Measurements from ENCODE around the gene GIMAP8.
"Not testable (repeated sequence)": the region's sequence is repeated elsewhere in the genome, so short reads cannot be mapped to it uniquely, and the experiment has no call there.

GIMAP8 gene

DNA sequence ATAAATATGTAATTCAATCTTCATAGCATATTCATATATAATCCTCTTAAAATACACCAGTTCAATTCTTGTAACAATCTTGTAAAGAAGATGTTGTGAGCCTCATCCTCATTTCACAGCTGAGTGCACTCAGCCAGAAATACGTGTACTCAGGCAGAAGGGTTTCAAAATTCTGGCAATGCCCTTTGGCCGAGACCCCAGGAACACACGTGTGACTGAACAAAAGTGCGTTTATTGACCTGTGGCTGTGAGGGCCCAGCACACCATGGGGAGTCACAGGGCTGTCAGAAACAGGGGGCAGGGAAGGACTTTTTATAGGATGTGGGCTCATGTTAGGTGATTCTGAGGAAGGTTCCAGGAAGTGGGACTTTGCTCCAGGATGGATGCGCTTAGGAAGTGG, 21.5 kb downstream of the GIMAP8 start:
- DNase-seq, result no peak

DNA sequence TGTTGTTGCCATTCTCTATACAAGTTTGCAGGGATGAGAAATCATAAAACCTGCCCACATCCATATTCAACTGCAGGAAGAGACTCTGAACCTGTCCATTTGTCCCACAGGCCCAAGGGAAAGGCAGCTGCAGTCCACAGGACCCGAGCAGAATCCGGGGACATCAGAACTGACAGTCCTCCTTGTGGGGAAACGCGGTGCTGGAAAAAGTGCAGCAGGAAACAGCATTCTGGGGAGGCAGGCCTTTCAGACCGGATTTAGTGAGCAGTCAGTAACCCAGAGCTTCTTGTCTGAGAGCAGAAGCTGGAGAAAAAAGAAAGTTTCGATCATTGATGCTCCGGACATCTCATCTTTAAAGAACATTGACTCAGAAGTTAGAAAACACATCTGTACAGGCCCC, 23.5 kb downstream of the GIMAP8 start:
- DNase-seq, result no peak

DNA sequence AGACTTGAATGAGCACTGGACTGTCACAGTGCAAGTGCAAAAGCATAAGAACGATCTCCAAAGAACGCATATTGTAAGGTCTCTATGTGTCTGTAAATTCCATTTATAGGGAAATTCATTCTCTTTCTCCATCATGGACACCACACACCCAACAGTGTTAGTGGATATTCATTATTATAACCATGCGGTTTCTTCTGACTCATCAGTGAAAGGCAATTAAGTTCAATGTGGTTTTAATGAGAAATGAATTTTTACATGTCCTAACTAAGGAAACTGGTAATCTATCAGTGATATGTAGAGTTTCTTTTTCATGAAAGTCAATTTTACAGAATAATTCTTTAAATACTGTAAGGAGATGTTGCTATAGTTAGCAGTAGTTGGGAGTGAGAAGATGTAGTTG, 25.9 kb downstream of the GIMAP8 start:
- DNase-seq, result no peak

DNA sequence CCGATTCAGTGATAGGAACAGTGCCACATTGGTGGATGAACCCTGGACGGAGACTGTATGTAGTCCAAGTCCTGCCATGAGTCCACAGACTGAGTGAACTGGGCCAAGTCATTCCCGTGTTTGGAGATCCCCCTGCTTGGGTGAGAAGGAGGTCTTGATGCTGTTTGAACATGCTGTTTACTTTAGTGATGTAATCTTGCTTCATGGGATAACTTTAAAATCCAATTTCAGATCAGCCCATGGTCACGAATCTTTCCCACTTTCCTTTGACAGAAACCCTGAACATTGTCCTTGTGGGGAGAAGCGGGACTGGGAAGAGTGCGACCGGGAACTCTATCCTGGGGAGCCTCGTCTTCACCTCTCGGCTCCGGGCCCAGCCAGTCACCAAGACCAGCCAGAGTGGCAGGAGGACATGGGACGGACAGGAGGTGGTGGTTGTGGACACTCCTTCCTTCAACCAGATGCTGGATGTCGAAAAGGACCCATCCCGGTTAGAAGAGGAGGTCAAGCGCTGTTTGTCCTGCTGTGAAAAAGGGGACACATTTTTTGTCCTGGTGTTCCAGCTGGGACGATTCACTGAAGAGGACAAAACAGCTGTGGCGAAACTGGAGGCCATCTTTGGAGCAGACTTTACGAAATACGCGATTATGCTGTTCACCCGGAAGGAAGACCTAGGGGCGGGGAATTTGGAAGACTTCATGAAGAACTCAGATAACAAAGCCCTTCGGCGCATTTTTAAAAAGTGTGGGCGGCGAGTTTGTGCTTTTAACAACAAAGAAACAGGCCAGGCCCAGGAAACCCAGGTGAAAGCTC, 26.6 kb downstream of the GIMAP8 start:
- no peak for DNase-seq

DNA sequence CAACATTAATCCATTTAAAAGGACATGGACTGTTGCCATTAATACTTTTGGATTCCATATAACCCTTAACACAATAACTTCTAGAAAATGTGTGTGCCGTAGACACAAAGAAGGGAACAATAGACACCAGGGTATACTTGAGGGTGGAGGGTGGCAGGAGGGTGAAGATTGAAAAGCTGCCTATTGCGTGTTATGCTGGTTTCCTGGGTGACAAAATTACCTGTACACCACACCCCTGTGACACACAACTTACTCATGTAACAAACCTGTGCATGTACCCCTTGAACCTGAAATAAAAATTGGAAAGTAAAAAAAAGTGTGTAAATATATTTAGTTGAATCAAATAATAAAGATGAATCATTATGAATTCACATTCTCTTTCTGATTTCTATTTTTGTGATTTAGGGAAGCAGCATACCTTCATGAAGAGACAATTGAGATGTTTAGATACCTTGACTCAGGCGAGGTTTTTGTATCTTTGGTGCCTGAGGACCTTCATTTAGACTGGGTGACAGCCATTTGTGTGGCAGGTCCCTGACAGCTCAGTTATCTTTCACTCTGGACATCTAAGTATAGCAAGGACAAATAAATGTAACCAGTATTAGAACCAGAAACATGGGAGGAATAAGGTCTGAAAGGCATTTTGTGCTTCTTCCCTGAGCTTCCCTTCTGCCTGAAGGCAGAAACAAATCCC, 28.7 kb downstream of the GIMAP8 start:
- no peak for DNase-seq

DNA sequence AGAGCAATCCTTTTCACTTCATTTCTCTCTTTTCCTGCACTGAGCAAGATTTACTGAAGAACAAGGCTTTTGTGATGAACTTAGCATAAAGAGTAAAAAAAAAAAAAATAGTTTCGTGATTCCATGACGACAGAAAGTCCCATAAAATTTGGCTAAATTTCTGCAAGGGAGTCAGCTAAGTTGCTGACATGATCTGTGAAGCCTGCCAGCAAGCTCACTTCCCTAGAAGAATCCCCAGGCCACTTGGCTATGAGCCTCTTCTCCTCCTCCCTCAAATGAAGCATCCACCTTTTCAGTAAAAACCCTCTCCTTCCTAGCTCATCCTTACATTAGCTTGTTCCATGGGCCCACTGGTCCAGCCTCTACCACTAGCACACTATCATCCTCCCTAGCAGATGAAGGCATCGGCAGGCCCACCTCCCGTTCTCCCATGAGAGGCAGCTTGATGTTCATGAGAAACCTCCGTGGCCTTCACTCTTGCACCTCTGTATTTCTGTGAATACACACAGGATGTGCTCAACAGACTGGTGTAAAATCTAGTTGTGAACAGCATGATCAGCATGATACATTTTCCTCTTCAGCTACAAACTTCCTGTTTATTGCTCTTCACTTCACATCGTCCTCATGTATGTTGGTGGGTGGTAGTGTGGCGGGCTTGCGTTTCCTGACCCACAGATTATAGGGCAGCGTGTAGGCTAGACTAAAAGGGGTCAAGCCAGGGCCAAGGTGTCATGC, 30.9 kb downstream of the GIMAP8 start:
- peak; percentile 50 for DNase-seq

DNA sequence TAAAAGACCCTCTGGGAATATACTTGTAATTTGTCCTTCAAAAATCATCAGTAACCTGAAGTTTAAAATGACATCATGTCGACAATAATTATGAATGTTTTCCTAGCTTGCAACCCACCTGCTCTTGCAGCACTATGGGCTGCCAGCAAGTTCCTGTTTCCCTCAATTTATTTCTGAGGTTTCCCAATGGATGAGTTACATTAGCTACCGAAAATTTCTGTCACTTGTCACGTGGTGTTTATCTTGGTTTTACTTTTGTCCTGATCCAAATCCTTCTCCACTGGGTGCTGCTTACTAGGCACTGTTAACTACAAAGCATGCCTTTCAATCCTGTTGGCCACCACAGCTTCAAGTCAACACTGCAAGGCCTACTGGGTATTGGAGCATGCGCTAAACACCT, 31.5 kb downstream of the GIMAP8 start:
- DNase-seq, result no peak

DNA sequence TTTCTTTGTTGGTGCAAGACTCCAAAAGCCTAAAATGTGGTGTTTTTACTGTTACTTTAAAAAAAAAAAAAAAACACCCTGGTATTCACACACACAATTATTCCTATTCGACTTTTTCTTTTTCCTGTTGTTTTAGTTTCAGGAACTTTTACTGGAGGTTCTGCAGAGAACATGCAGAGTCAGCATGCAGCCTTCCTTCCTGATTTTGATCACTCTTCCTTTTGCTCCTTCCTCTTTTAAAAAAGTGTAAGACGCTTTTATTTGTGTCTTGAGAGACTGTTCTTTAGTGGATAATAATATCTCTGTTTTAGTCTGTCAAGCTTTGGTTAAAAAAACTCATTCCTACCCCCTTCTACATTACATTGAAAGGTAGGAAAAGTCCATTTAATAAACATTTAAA, 33.1 kb downstream of the GIMAP8 start:
- DNase-seq, result not testable (repeated sequence)

DNA sequence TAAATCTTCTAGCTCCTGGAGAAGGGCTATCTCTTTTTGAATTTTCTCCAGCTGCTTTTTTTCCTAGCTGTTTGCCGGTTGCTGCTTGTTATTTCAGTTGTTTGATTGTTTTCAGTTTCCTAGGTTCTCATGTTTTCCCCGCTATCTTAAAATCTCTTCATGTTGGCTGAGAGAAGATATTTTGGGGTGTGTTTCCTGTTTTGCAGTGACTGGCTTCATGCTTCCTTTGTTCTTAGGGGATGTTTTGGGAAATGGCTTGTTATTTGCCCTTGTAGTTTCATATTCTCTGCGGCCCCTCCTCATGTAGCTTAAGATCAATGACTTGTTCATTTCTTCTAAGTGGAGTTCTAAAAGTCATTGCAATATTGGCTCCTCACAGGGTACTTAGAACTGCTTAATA, 33.6 kb downstream of the GIMAP8 start:
- peak; percentile 38 for DNase-seq

DNA sequence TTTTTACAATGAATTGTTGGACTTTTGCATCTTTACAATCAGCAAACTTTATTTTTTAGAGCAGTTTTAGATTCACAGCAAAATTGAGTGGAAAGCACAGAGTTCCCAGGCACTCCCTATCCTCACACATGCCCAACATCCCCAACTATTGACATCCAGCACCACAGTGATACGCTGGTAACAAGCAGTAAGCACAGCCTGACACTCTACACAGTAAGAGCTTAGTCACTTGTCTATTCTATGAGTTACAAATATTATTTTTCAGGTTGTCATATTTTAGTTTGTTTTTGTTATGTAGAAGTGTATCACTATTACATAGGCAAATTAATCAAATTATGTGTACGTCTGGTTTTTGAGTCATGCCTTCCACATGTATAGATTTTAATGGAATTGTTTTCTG, 37.2 kb downstream of the GIMAP8 start:
- DNase-seq, result no peak

DNA sequence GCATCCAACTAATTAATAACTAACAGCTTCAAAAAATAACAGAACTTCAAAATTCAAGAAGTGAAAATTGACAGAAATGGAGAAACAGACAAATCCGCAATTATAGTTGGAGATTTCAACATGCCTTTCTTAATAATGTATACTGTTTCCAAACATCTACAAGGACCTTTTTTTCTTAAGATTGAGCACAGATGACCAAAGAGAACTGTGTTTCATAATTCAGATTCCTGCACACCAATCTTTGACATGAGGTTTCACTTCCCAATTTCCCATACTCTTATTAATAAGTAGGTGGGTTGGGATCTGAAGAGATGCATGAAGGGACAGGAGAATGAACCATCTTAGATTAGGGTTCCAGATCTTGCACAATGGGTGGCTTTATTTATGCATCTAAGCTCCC, 39.4 kb downstream of the GIMAP8 start:
- DNase-seq, result no peak

DNA sequence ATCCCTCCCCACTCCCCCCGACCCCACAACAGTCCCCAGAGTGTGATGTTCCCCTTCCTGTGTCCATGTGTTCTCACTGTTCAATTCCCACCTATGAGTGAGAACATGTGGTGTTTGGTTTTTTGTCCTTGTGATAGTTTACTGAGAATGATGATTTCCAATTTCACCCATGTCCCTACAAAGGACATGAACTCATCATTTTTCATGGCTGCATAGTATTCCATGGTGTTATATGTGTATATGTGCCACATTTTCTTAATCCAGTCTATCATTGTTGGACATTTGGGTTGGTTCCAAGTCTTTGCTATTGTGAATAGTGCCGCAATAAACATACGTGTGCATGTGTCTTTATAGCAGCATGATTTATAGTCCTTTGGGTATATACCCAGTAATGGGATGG, 43.0 kb downstream of the GIMAP8 start:
- not testable (repeated sequence) for DNase-seq

DNA sequence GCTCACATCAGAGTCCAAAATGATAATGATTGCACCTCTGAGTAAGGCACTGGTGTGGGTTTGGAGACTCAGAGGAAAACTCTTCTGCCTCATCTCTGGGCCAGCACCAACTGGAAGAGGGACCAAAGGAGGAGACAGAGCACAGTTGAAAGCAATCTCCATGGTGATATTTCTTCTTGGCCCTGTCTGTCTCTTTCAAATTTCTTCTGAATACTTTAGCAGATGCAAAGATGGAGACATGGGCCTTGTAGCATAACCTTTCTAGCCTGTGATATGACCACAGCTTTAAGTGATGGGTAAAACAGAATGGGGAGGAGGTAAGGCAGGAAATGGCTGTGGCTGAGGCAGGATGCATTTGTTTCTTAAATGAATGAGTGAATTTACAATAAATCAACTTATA, 52.1 kb downstream of the GIMAP8 start:
- DNase-seq, result peak; percentile 67

DNA sequence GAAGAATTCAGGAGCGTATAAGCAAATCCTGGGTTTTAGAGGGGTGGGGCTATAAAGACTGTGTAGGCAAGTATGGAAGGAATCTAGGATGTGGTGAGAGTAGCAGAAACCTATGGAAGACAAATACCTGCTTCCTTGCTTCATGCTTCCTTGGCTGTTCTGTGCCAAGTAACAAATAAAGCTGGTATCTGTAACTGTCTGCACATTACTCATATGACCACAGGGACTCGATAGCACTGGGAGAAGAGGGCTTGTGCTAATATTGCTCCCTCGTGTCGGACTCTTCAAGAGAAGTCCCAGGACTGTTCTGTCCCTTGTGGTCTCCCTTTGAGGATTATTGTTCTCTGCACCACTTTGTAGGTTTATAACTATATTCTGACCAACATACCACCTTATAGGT, 52.7 kb downstream of the GIMAP8 start:
- no peak for DNase-seq

DNA sequence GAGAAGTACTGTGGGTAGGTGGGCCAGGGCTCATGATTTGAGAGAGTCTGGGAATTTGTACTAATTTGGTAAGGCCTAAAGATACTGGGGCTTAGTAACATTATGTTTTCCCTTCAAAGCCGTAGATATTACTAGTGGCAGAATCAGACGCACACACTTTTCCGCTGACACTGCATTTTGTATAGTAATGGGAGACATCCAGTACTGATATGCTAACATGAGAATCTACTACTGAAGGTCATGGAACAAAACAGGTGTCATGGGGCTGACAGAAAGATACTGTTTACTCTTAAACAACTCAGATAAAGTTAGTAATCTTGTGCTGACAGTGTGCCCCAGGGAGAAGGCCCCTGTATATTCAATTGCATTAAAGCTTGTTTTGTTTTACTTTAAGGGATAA, 53.2 kb downstream of the GIMAP8 start:
- DNase-seq, result no peak

DNA sequence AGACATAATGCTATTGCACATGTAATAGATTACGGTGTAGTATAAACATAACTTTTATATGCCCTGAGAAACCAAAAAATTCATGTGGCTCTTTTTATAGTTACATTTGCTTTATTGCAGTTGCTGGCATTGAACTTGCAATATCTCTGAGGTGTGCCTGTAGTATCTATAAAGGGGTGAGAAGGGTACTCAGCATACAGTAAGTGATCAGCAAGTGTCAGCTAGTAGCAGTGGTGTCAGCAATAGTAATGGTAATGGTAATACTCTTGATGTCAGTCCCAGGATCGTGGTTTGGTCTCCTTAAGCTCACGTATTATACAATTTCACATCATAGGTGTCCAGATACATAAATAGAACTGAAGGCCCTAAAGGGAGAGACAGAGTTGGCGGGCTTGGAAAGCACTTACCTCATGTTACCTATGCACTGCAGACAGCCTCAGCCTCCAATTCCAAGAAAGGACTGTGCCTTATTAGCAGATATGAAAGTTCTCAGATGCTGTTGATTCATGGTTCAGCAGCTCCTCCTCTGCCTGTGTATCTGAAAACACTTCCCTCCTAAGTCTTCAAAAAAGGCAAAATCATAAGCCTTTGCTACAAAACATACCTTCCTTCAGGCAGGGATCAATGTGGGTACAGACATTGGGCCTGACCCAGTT, 57.6 kb downstream of the GIMAP8 start:
- no peak for DNase-seq

DNA sequence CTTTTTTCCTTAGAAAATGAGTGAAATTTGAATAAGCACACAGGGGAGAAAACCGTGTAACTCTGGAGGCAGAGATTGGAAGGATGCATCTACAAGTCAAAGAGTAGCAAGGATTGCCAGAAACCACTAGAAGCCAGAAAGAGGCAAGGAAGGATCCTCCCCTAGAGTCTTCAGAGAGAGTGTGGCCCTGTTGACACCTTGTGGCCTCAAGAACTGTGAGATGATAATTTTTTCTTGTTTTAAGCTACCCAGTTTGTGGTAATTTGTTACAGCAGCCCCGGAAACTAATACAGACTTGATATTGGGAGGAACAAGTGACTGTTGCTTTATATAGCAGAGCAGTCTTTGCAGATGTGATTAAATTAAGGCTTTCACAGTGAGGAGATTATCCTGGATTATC, 60.6 kb downstream of the GIMAP8 start:
- no peak for DNase-seq

DNA sequence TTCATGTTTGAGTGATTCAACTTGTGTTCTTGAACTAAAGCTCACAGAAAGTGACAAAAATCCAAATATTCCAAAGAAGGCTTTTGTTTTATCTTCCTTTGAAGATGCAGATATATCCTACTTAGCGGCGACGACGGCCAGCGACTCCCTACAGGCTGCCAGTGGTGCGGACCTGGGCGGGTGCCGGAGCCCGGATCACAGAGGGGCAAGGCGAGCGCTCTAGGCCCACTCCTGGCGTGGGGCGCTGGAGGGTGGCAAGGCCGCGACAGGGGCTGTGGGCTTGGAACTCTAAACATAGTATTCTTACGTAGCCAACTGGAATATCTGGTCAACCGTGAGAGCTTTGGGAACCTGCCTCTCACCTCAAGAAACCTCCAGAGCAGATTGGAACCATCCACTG, 63.3 kb downstream of the GIMAP8 start:
- no peak for DNase-seq

DNA sequence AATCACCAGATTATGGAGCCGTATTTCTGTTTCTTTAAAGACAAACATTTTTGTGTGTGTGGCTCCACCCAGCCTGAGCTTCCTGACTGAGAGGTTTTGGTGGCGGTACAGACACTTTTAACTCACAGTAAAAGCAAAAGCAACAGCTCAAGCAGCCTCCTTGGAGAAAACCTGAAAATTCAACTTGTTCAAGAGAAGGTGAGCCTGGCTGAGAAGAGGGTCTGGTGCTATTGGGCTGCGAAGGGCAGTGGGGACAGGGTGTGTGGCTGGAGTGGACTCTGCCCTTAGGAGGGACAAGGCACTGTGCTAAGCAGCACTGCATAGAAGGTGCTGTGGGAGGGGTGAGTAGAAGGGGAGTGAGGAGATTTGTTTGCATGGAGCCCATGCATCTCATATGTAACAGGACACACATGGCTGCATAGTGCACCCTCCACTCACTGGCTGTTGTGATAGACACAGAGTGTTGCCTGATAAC, 64.4 kb downstream of the GIMAP8 start, which contains the start of gene GIMAP7:
GIMAP7 (plus strand) TSS at position 125 of the 475 bp plus-strand sequence. CDS start 5,103 bp downstream, outside the sequence.
- DNase-seq, result peak; percentile 77

DNA sequence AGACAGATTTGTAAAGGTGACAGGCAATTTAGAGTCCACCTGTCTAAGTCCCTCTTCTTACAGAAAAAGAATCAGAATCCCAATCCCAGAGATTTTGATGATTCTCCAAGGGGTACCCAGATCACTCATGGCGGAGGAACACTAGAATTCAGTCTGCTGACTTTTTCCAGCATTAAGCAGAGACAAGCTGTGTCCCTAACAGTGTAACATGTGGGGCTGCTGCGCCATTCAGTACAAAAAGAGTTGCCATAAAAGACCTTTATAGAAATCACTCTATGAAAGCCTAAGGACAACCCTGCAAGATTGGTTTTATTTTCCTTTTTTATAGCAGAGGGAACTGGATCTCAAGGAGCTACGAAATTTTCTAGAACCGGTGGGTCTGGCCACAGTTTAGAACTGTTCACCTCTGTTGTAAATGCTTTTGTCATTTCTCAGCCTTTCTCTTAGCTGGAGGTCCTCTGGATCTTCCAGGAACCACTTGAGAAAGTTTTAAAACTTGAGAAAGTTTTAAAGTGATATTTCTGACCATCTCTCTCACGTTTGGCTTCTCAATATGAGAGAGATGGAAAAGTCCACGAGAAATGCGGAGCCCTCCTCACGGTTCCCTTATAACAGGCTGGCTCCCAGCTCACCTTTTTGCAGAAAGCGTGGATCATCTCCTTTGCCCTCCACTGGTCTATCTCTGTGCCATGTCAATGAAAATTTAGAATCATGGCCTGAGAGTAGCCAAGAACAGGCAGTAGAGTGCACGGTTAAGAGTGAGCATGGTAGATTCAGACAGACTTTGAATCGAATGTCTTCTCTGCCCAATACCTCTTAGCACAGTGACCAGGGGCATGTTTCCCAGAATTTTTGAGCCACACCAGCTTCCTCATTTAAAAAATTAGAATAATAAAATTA, 65.1 kb downstream of the GIMAP8 start:
- peak; percentile 48 for DNase-seq

DNA sequence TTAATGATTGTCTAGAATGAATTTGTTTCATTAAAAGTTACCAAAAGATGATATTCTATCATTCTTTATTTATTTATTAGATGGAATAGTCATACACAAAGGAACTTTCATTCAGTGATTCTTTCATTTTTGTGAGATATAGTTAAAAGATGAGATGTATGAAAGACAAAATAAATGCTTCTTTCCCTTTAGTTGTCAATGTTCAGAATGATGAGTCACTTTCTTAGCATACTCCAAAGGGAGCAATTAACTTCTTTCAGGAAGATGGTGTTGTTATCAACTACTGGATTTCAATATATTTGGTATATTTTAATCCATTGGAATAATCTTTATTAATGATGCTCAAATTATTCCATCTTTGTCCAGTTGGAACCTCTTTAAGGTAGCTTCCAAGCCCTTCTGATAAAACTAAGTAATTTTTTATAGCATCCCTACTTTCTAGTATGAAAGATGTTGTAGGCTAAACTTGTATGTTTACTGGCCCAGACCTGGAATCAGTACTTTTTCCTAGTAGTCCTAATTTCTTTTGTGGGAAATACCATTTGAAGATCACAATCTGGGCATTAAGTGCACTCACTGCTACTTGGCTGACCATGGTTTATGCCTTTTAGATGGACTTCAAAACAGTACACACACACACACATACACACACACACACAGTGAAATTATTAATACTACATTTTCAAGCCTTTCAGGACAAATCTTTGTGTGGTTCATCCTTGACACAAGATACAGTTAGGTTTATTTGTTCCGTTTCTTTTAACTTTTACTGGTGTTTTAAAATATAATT, 66.7 kb downstream of the GIMAP8 start:
- DNase-seq, result no peak

Measured in activated CD4-positive, alpha-beta T cell treated with anti-CD3 and anti-CD28 coated beads, Interleukin-2, Interleukin-6, amounts not matched to agents 100 ng/mL and 50 ng/mL, durations not matched to agents 16 hours and 8 hours (primary cell).